BE2C (cell line): ENCODE data around the gene SPDYC.

Experiments used
- DNase-seq: peaks from one replicate; pipeline ENCODE4 v3.0.0-alpha.2; 2020
- H3K27me3 ChIP-seq: fragments of 250-450 bp; sonication (Bioruptor Pico); 2 replicates; pipeline ENCODE4 v1.5.1; 2020; ENCODE audit warnings: mild to moderate bottlenecking
- H3K36me3 ChIP-seq: fragments of 250-450 bp; sonication (Bioruptor Pico); 2 replicates; pipeline ENCODE4 v1.5.1; 2020; ENCODE audit warnings: mild to moderate bottlenecking
- H3K4me1 ChIP-seq: fragments of 250-450 bp; sonication (Bioruptor Pico); 2 replicates; pipeline ENCODE4 v1.5.1; 2020
- H3K4me3 ChIP-seq: 2 replicates; pipeline ENCODE4 v1.5.1; 2011; ENCODE audit warnings: low read depth, low read length
- H3K9me3 ChIP-seq: fragments of 250-450 bp; sonication (Bioruptor Pico); 2 replicates; pipeline ENCODE4 v1.5.1; 2020
- TF ChIP-seq, protein P1 (sequence below): IDR thresholded peaks from 2 replicates; pipeline ENCODE4 v1.5.1; 2012; ENCODE audit warnings: mild to moderate bottlenecking, low read depth, low read length

The SPDYC gene

DNA sequence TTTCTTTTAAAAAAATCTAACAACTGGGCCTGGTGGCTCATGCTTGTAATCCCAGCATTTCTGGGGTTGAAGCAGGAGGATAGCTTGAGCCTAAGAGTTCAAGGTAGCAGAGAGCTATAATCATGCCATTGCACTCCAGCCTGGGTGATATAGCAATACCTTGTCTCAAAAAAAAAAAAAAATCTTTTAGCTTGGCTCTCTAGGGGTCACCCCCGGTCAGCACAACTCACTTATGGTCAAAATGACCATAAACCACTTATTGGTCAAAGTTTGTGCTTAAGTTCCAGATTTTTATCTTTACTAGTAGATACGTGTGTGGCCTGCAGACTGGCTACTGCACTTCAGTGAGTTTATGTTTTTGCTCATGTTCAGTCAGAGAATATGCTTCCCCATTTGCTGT, 6.3 kb upstream of the SPDYC start:
- Histone ChIP-seq H3K36me3 (no peaks in the 10 kb centered on the region), H3K4me3 (no peak overlapping the region), H3K27me3 (no peaks in the 10 kb centered on the region), H3K4me1 (no peaks in the 10 kb centered on the region), H3K9me3 (no peaks in the 10 kb centered on the region)
- DNase-seq: no peak
- TF ChIP-seq, protein P1, sequence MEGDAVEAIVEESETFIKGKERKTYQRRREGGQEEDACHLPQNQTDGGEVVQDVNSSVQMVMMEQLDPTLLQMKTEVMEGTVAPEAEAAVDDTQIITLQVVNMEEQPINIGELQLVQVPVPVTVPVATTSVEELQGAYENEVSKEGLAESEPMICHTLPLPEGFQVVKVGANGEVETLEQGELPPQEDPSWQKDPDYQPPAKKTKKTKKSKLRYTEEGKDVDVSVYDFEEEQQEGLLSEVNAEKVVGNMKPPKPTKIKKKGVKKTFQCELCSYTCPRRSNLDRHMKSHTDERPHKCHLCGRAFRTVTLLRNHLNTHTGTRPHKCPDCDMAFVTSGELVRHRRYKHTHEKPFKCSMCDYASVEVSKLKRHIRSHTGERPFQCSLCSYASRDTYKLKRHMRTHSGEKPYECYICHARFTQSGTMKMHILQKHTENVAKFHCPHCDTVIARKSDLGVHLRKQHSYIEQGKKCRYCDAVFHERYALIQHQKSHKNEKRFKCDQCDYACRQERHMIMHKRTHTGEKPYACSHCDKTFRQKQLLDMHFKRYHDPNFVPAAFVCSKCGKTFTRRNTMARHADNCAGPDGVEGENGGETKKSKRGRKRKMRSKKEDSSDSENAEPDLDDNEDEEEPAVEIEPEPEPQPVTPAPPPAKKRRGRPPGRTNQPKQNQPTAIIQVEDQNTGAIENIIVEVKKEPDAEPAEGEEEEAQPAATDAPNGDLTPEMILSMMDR: no peak

DNA sequence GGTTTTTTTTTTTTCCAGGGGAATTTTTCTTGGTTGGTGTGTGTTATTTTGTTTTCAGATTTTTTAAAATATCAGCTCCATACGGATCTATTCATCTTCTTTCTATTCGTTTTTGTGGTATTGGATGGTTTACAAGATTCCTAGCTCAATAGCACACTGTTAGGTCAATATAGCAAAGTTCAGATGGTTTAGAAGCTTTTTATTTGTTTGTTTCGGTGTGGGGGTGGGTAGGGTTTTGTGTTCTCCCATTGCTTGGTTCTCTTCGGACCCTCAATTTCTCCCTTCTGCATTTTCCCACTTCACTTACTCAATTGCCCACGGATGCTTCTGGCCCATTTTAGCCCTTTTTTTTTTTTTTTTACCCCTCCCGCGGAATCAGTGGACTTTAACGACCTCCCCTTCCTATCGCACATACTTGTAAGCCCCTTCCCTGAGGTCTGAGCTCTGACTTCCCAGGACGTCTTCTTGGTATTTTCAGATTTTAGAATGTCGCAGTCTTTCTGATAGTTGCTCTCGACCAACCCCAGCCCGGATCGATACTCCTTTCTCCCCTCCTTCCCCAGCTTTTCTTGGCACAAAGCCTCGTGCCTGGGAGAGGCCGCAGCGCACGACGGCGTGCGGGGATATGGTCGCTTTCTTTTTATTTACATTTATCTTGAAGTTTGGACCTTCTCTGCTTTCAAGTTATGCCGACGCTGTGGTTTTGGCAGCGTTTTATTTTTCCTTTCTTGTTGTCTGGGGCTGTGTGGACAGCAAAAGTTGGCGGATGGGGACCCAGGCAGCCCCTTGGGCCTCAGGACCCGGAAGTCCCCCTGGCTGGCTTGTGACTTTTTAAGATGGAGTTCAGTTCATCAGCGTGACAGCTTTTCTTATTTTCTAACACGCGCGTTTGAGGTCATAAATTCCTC, 4.4 kb upstream of the SPDYC start:
- no peak for DNase-seq
- Histone ChIP-seq H3K9me3 (no peaks in the 10 kb centered on the region), H3K4me3 (no peak overlapping the region), H3K36me3 (no peaks in the 10 kb centered on the region), H3K27me3 (no peaks in the 10 kb centered on the region), H3K4me1 (no peaks in the 10 kb centered on the region)
- TF ChIP-seq, protein P1: no peak

DNA sequence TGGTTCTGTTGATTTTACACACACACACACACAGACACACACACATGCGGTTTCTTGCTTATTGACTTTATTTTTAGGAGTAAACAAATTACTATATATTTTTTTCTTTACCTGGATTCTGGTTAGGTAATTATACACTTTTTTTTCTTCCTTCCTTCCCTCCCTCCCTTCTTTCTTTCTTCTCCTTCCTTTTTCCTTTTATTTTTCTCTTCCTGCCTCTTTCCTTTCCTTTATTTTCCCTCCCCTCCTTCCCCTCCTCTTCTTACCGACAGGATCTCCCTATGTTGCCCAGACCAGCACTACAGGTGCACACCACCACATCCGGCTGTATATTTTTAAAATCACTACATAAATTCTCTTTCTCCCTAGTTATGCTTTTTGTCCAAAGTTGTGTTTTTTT, 3.1 kb upstream of the SPDYC start:
- Histone ChIP-seq H3K36me3 (no peaks in the 10 kb centered on the region), H3K4me3 (no peak overlapping the region), H3K9me3 (no peaks in the 10 kb centered on the region), H3K4me1 (no peaks in the 10 kb centered on the region), H3K27me3 (no peaks in the 10 kb centered on the region)
- DNase-seq: no peak
- TF ChIP-seq, protein P1: no peak

DNA sequence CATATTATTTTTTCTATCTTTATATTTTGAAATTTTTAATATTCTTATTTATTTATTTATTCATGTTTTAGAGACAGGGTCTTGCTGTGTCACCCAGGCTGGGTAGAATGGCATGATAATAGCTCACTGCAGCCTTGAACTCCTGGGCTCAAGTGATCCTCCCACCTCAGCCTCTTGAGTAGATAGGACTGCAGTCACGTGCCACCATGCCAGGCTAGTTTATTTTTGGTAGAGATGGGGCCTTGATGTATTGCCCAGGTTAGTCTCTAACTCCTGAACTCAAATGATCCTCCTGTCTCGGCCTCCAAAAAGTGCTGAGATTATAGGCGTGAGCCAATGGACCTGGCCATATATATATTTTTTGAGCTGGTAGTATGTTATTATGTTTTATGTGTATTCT, 2.4 kb upstream of the SPDYC start:
- TF ChIP-seq, protein P1: no peak

DNA sequence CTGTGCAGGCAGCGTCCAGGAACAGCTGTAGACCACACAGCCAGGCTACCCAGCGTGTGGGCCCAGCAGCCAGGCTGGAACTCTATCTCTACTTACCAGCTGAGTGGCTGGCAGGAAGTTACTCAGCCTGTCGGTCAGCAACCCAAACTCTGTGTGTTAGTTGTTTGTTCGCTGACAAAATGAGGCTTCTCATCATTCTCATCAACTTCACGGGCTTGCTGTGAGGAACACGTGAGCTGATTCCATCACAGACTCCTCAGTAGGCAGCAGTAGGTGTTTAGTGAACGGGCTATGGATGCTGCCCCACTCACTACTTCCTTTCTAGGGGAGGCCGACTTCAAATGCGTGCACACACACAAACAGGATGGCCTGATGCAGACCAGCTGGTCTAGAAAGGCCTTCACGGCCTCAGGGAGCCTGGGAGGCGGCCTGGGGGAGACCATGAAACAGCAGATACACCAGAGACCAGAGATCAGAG, 830 bp upstream of the SPDYC start:
- H3K4me3 ChIP-seq: no peak overlapping the region

More for the DNA sequence above, 2.4 kb upstream of the SPDYC start:
- H3K4me1 ChIP-seq: no peaks in the 10 kb centered on the region
- DNase-seq: no peak
- H3K9me3 ChIP-seq: no peaks in the 10 kb centered on the region
- H3K27me3 ChIP-seq: no peaks in the 10 kb centered on the region
- no peak overlapping the region for H3K4me3 ChIP-seq
- no peaks in the 10 kb centered on the region for H3K36me3 ChIP-seq

More for the DNA sequence above, 830 bp upstream of the SPDYC start:
- Histone ChIP-seq H3K9me3 (no peaks in the 10 kb centered on the region), H3K4me1 (no peaks in the 10 kb centered on the region), H3K36me3 (no peaks in the 10 kb centered on the region), H3K27me3 (no peaks in the 10 kb centered on the region)
- TF ChIP-seq, protein P1: no peak
- no peak for DNase-seq
